Measurements from ENCODE around the gene EYA2. TPM values are rescaled to one million over a fixed set of nuclear protein-coding genes. Genes with fewer than 3 reads are reported as not detected.

The EYA2 gene
- total RNA-seq, 2 experiments from 2014 or later = not detected

GRCh38 chr20:47195573-47195972 is 300.9 kb downstream of the EYA2 start:
- TF ChIP-seq, protein P1, sequence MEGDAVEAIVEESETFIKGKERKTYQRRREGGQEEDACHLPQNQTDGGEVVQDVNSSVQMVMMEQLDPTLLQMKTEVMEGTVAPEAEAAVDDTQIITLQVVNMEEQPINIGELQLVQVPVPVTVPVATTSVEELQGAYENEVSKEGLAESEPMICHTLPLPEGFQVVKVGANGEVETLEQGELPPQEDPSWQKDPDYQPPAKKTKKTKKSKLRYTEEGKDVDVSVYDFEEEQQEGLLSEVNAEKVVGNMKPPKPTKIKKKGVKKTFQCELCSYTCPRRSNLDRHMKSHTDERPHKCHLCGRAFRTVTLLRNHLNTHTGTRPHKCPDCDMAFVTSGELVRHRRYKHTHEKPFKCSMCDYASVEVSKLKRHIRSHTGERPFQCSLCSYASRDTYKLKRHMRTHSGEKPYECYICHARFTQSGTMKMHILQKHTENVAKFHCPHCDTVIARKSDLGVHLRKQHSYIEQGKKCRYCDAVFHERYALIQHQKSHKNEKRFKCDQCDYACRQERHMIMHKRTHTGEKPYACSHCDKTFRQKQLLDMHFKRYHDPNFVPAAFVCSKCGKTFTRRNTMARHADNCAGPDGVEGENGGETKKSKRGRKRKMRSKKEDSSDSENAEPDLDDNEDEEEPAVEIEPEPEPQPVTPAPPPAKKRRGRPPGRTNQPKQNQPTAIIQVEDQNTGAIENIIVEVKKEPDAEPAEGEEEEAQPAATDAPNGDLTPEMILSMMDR (IDR thresholded peaks at IDR 0.05) = no peak
- intact Hi-C loops (cut with micrococcal nuclease) = loop anchor here (5.0 to 10.0 kb wide), 2 partner anchors 79 to 187 kb away; no protein-coding TSS in a partner anchor
- H3K27ac Mint-ChIP-seq = no peak overlapping the region
- no peaks in the 10 kb centered on the region for H3K36me3 Mint-ChIP-seq (ENCODE audit: low read depth)
- CTCF ChIA-PET = interaction anchor here (1.5 to 3.0 kb wide), 4 partner anchors 10 to 468 kb away, joined by 3 to 27 read pairs (median 6); no protein-coding TSS in a partner anchor
- DNase-seq (no peak), ATAC-seq (no peak)
- peaks cover 14% of the 10 kb centered on the region for H3K4me1 Mint-ChIP-seq (ENCODE audit: low read depth)
- POLR2A ChIA-PET = no interaction called here
- H3K4me3 Mint-ChIP-seq = no peak overlapping the region
- H3K27me3 Mint-ChIP-seq = peaks cover 4% of the 10 kb centered on the region
- no peaks in the 10 kb centered on the region for H3K9me3 Mint-ChIP-seq

GRCh38 chr20:47196091-47197081 is 301.7 kb downstream of the EYA2 start:
- Mint-ChIP-seq H3K27ac (no peak overlapping the region), H3K4me3 (no peak overlapping the region), H3K36me3 (ENCODE audit: low read depth) (no peaks in the 10 kb centered on the region), H3K9me3 (no peaks in the 10 kb centered on the region), H3K27me3 (peaks cover 4% of the 10 kb centered on the region), H3K4me1 (ENCODE audit: low read depth) (peaks cover 14% of the 10 kb centered on the region)
- ATAC-seq (peak; percentile 77), DNase-seq (peak; percentile 85)
- CTCF ChIA-PET = interaction anchor here (0.6 to 12.8 kb wide), 21 partner anchors 9 to 481 kb away, joined by 3 to 192 read pairs (median 3); partner anchors contain the start of gene ZMYND8
- TF ChIP-seq, protein P1 (IDR thresholded peaks at IDR 0.05) = peak; percentile 91
- POLR2A ChIA-PET = no interaction called here
- intact Hi-C loops (cut with micrococcal nuclease) = loop anchor here (5.0 to 10.0 kb wide), 2 partner anchors 78 to 186 kb away; no protein-coding TSS in a partner anchor

DNA sequence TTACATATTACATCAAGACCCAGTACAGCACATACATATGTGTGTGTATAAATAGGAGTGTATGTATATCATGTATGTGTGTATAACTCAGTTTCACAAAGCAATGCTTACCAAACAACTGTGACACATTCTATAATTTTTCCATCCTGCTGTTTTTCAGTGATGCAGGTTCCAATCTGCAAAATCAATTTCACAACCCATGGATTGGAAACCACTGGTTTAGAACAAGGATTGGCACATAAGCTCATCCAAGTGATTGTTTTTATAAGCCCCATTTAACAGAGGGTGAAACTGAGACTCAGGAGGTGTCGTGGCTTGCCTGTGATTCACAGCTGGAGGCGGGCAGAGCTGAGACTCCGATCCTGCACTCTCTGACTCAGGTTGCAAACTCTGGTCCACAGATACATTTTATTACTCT is 303.6 kb downstream of the EYA2 start:
- Mint-ChIP-seq H3K4me3 (no peak overlapping the region), H3K4me1 (ENCODE audit: low read depth) (peaks cover 14% of the 10 kb centered on the region), H3K27ac (no peak overlapping the region), H3K36me3 (ENCODE audit: low read depth) (no peaks in the 10 kb centered on the region), H3K9me3 (no peaks in the 10 kb centered on the region), H3K27me3 (peaks cover 2% of the 10 kb centered on the region)
- CTCF ChIA-PET = interaction anchor here (1.0 to 12.8 kb wide), 7 partner anchors 9 to 446 kb away, joined by 3 to 192 read pairs (median 6); no protein-coding TSS in a partner anchor
- intact Hi-C loops (cut with micrococcal nuclease) = loop anchor here (5.0 to 10.0 kb wide), 2 partner anchors 77 to 184 kb away; no protein-coding TSS in a partner anchor
- ATAC-seq (peak; percentile 84), DNase-seq (peak; percentile 71)
- POLR2A ChIA-PET = no interaction called here
- TF ChIP-seq, protein P1 (IDR thresholded peaks at IDR 0.05) = no peak

DNA sequence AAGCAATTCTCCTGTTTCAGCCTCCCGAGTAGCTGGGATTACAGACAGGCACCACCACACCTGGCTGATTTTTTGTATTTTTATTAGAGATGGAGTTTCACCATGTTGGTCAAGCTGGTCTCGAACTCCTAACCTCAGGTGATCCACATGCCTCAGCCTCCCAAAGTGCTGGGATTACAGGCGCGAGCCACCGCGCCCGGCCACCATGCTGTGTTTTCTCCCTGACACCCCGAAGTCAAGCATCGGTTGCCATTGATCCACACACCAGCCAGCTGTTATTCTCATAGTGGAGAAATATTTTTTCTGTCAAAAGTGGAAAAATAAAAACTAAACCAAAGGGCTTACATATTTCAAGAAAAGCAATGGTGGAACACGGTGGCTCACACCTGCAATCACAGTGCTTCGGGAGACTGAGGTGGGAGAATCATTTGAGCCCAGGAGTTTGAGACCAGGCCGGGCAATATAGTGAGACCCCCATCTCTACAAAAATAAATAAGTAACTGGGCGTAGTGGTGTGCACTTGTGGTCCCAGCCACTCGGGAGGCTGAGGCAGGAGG is 304.4 kb downstream of the EYA2 start:
- intact Hi-C loops (cut with micrococcal nuclease) = loop anchor here (5.0 to 10.0 kb wide), 2 partner anchors 76 to 183 kb away; no protein-coding TSS in a partner anchor
- TF ChIP-seq, protein P1 (IDR thresholded peaks at IDR 0.05) = no peak
- POLR2A ChIA-PET = no interaction called here
- CTCF ChIA-PET = interaction anchor here (0.7 to 12.8 kb wide), 8 partner anchors 8 to 447 kb away, joined by 3 to 192 read pairs (median 4); no protein-coding TSS in a partner anchor
- Mint-ChIP-seq H3K4me3 (no peak overlapping the region), H3K27me3 (peaks cover 2% of the 10 kb centered on the region), H3K4me1 (ENCODE audit: low read depth) (peaks cover 14% of the 10 kb centered on the region), H3K27ac (no peak overlapping the region), H3K9me3 (no peaks in the 10 kb centered on the region), H3K36me3 (ENCODE audit: low read depth) (no peaks in the 10 kb centered on the region)
- DNase-seq = no peak
- ATAC-seq = no peak
